ENCODE data around the gene LMO4.

- TF ChIP-seq, protein P1, sequence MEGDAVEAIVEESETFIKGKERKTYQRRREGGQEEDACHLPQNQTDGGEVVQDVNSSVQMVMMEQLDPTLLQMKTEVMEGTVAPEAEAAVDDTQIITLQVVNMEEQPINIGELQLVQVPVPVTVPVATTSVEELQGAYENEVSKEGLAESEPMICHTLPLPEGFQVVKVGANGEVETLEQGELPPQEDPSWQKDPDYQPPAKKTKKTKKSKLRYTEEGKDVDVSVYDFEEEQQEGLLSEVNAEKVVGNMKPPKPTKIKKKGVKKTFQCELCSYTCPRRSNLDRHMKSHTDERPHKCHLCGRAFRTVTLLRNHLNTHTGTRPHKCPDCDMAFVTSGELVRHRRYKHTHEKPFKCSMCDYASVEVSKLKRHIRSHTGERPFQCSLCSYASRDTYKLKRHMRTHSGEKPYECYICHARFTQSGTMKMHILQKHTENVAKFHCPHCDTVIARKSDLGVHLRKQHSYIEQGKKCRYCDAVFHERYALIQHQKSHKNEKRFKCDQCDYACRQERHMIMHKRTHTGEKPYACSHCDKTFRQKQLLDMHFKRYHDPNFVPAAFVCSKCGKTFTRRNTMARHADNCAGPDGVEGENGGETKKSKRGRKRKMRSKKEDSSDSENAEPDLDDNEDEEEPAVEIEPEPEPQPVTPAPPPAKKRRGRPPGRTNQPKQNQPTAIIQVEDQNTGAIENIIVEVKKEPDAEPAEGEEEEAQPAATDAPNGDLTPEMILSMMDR (CRISPR knock-in tag; IDR thresholded peaks at IDR 0.05): no peak
- no peak for TF ChIP-seq RELA (CRISPR knock-in tag; IDR thresholded peaks at IDR 0.05)
- no peak for TF ChIP-seq MYNN (CRISPR knock-in tag; IDR thresholded peaks at IDR 0.05; ENCODE audit: low read depth)
- TF ChIP-seq ELF1 (CRISPR knock-in tag; IDR thresholded peaks at IDR 0.05): no peak
- TF ChIP-seq REST (IDR thresholded peaks at IDR 0.05; ENCODE audit: borderline replicate concordance in 1 of 2, low read depth in 1 of 2, low read length in 2 of 2): no peak
- TF ChIP-seq SUZ12 (IDR thresholded peaks at IDR 0.05; ENCODE audit: low read depth, low read length): no peak
- TF ChIP-seq EZH2 (conservative IDR thresholded peaks at IDR 0.05; ENCODE audit: low read depth, low read length): no peak
- no peak for TF ChIP-seq AFF4 (CRISPR knock-in tag; IDR thresholded peaks at IDR 0.05)
- TF ChIP-seq RBM22 (optimal IDR thresholded peaks at IDR 0.05; ENCODE audit: low read length): no peak
- TF ChIP-seq ARNT (IDR thresholded peaks at IDR 0.05): no peak
- TF ChIP-seq SMAD9 (CRISPR knock-in tag; IDR thresholded peaks at IDR 0.05): no peak
- TF ChIP-seq SRSF9 (IDR thresholded peaks at IDR 0.05; ENCODE audit: borderline replicate concordance, insufficient read depth, low read depth, low read length, poor library complexity, severe bottlenecking): no peak
- TF ChIP-seq MXI1 (IDR thresholded peaks at IDR 0.05; ENCODE audit: borderline replicate concordance, low read depth, low read length): no peak
- no peak for TF ChIP-seq SP2 (CRISPR knock-in tag; IDR thresholded peaks at IDR 0.05)
Observed at GRCh38 chr1:87294633-87295032, 34.0 kb upstream of the LMO4 start.
